ENCODE measurements around the gene SNCG.

SNCG gene

GRCh38 chr10:86953747-86954680 is 4.4 kb upstream of the SNCG start:
- Histone ChIP-seq H3K27ac (no peak overlapping the region), H3K4me3 (IDR thresholded peaks at IDR 0.05; ENCODE audit: insufficient read depth, low read depth, low read length) (no peak overlapping the region), H3K4me1 (ENCODE audit: low read depth, poor library complexity, severe bottlenecking) (no peaks in the 10 kb centered on the region), H3K9ac (no peak overlapping the region), H2AFZ (ENCODE audit: low read depth) (no peak overlapping the region), H3K27me3 (ENCODE audit: insufficient read depth, low read depth) (no peaks in the 10 kb centered on the region), H3K79me2 (ENCODE audit: insufficient read depth, low read depth) (no peaks in the 10 kb centered on the region), H4K20me1 (ENCODE audit: insufficient read depth) (no peaks in the 10 kb centered on the region), H3K4me2 (no peak overlapping the region), H3K36me3 (ENCODE audit: insufficient read depth) (no peaks in the 10 kb centered on the region)
- TF ChIP-seq, protein P1, sequence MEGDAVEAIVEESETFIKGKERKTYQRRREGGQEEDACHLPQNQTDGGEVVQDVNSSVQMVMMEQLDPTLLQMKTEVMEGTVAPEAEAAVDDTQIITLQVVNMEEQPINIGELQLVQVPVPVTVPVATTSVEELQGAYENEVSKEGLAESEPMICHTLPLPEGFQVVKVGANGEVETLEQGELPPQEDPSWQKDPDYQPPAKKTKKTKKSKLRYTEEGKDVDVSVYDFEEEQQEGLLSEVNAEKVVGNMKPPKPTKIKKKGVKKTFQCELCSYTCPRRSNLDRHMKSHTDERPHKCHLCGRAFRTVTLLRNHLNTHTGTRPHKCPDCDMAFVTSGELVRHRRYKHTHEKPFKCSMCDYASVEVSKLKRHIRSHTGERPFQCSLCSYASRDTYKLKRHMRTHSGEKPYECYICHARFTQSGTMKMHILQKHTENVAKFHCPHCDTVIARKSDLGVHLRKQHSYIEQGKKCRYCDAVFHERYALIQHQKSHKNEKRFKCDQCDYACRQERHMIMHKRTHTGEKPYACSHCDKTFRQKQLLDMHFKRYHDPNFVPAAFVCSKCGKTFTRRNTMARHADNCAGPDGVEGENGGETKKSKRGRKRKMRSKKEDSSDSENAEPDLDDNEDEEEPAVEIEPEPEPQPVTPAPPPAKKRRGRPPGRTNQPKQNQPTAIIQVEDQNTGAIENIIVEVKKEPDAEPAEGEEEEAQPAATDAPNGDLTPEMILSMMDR (conservative IDR thresholded peaks at IDR 0.05; ENCODE audit: low read depth, low read length): no peak

GRCh38 chr10:86954681-86955500 is 3.5 kb upstream of the SNCG start:
- Histone ChIP-seq H2AFZ (ENCODE audit: low read depth) (no peak overlapping the region), H3K27me3 (ENCODE audit: insufficient read depth, low read depth) (no peaks in the 10 kb centered on the region), H3K79me2 (ENCODE audit: insufficient read depth, low read depth) (no peaks in the 10 kb centered on the region), H3K4me3 (IDR thresholded peaks at IDR 0.05; ENCODE audit: insufficient read depth, low read depth, low read length) (no peak overlapping the region), H4K20me1 (ENCODE audit: insufficient read depth) (no peaks in the 10 kb centered on the region), H3K4me2 (no peak overlapping the region), H3K4me1 (ENCODE audit: low read depth, poor library complexity, severe bottlenecking) (no peaks in the 10 kb centered on the region), H3K27ac (no peak overlapping the region), H3K9ac (no peak overlapping the region), H3K36me3 (ENCODE audit: insufficient read depth) (no peaks in the 10 kb centered on the region)
- TF ChIP-seq, protein P1 (conservative IDR thresholded peaks at IDR 0.05; ENCODE audit: low read depth, low read length): no peak

DNA sequence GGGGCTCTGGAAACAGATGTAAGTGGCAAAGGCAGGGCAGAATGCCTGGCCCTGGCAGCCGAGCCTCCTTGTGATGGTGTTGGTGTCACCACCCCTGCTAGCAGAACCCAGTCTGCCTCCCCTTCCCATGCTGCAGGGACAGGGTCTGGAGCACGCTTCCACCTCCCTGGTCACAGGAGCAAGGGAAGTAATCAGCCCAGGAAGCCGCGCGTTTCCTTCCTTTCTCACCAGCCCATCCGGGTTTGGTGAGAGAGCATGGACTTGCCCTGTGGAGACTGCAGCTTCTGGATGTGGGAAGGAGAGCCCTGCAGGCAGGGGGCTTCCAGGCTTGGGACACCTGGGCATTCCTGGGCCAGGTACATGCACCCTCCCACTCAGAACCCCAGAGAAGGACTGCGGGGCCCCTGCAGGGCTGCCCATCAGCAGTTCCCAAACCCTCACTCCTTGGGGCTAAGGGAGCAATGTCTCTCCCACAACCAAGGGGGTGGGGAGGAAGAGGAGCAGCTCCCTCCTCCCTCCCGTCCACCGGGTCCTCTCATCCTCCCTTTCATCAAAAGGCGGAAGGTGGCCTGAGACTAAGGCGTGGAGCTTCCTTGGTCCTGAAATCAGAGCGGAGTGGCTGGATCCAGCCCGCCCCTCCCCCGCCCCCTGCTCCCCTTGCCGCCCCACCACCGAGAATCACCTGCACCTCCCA is 2.8 kb upstream of the SNCG start:
- Histone ChIP-seq H3K4me3 (IDR thresholded peaks at IDR 0.05; ENCODE audit: insufficient read depth, low read depth, low read length) (no peak overlapping the region), H3K4me1 (ENCODE audit: low read depth, poor library complexity, severe bottlenecking) (peaks cover 2% of the 10 kb centered on the region), H3K9ac (no peak overlapping the region), H2AFZ (ENCODE audit: low read depth) (no peak overlapping the region), H3K27ac (no peak overlapping the region), H3K79me2 (ENCODE audit: insufficient read depth, low read depth) (no peaks in the 10 kb centered on the region), H3K27me3 (ENCODE audit: insufficient read depth, low read depth) (no peaks in the 10 kb centered on the region), H4K20me1 (ENCODE audit: insufficient read depth) (no peaks in the 10 kb centered on the region), H3K36me3 (ENCODE audit: insufficient read depth) (no peaks in the 10 kb centered on the region), H3K4me2 (no peak overlapping the region)
- TF ChIP-seq, protein P1 (conservative IDR thresholded peaks at IDR 0.05; ENCODE audit: low read depth, low read length): no peak

GRCh38 chr10:86956195-86956847 is 2.1 kb upstream of the SNCG start:
- H3K36me3 ChIP-seq (ENCODE audit: insufficient read depth): no peaks in the 10 kb centered on the region
- H3K9ac ChIP-seq: no peak overlapping the region
- TF ChIP-seq, protein P1 (conservative IDR thresholded peaks at IDR 0.05; ENCODE audit: low read depth, low read length): no peak
- H3K27ac ChIP-seq: no peak overlapping the region
- H3K4me3 ChIP-seq (IDR thresholded peaks at IDR 0.05; ENCODE audit: insufficient read depth, low read depth, low read length): no peak overlapping the region
- no peak overlapping the region for H3K4me2 ChIP-seq
- H3K79me2 ChIP-seq (ENCODE audit: insufficient read depth, low read depth): no peaks in the 10 kb centered on the region
- no peak overlapping the region for H2AFZ ChIP-seq (ENCODE audit: low read depth)
- H4K20me1 ChIP-seq (ENCODE audit: insufficient read depth): no peaks in the 10 kb centered on the region
- peaks cover 7% of the 10 kb centered on the region for H3K4me1 ChIP-seq (ENCODE audit: low read depth, poor library complexity, severe bottlenecking)
- no peaks in the 10 kb centered on the region for H3K27me3 ChIP-seq (ENCODE audit: insufficient read depth, low read depth)
